Measurements from ENCODE around the gene DIDO1. TPM values are rescaled to one million over a fixed set of nuclear protein-coding genes. Genes with fewer than 3 reads are reported as not detected.

Gene DIDO1
- total RNA-seq, 2 experiments from 2014 or later = 51.9 to 54.3 TPM

- POLR2A ChIA-PET = no interaction called here
- H3K27me3 ChIP-seq (ENCODE audit: control insufficient read depth in 1 of 2, insufficient read depth in 2 of 2, low read length in 2 of 2) = peaks cover 30 to 38% of the 10 kb centered on the region in 2 experiments
- no peak overlapping the region for H3K4me3 ChIP-seq (ENCODE audit: low read length)
- H3K4me1 Mint-ChIP-seq (ENCODE audit: low read depth) = peaks cover 17% of the 10 kb centered on the region
- DNase-seq (no peak), ATAC-seq (ENCODE audit: poor library complexity) (no peak)
- no peaks in the 10 kb centered on the region for H3K36me3 Mint-ChIP-seq (ENCODE audit: low read depth)
- no peak overlapping the region for H3K27ac Mint-ChIP-seq
- intact Hi-C loops (cut with DNase I, micrococcal nuclease) = no loop called here
- TF ChIP-seq CTCF (IDR thresholded peaks at IDR 0.05) = no peak
- H3K36me3 ChIP-seq (ENCODE audit: insufficient read depth, low read length) = no peaks in the 10 kb centered on the region
- CTCF ChIA-PET = interaction anchor here (1.2 kb wide), 1 partner anchor 37 kb away, joined by 3 read pairs; no protein-coding TSS in a partner anchor
- no peak overlapping the region for H3K27ac ChIP-seq (ENCODE audit: low read depth in 1 of 2, low read length in 2 of 2)
- H3K9me3 ChIP-seq (ENCODE audit: control insufficient read depth in 1 of 2, insufficient read depth in 1 of 2, low read length in 2 of 2) = peaks cover 0 to 9% of the 10 kb centered on the region in 2 experiments
- H3K9me3 Mint-ChIP-seq = no peaks in the 10 kb centered on the region
- H3K4me1 ChIP-seq (ENCODE audit: insufficient read depth, low read length) = peaks cover 14% of the 10 kb centered on the region
- H3K27me3 Mint-ChIP-seq = peaks cover 45% of the 10 kb centered on the region
- no peak overlapping the region for H3K4me3 Mint-ChIP-seq
These were observed 45.1 kb upstream of the DIDO1 start for GRCh38 chr20:62971211-62971949.

- Histone ChIP-seq H3K4me1 (ENCODE audit: insufficient read depth, low read length) (peaks cover 14% of the 10 kb centered on the region), H3K4me3 (ENCODE audit: low read length) (no peak overlapping the region), H3K36me3 (ENCODE audit: insufficient read depth, low read length) (no peaks in the 10 kb centered on the region), H3K27ac (ENCODE audit: low read depth in 1 of 2, low read length in 2 of 2) (no peak overlapping the region), H3K27me3 (ENCODE audit: control insufficient read depth in 1 of 2, insufficient read depth in 2 of 2, low read length in 2 of 2) (peaks cover 27 to 33% of the 10 kb centered on the region in 2 experiments), H3K9me3 (ENCODE audit: control insufficient read depth in 1 of 2, insufficient read depth in 1 of 2, low read length in 2 of 2) (peaks cover 0 to 11% of the 10 kb centered on the region in 2 experiments)
- intact Hi-C loops (cut with DNase I, micrococcal nuclease) = no loop called here
- peaks cover 14% of the 10 kb centered on the region for H3K4me1 Mint-ChIP-seq (ENCODE audit: low read depth)
- H3K9me3 Mint-ChIP-seq = no peaks in the 10 kb centered on the region
- POLR2A ChIA-PET = no interaction called here
- H3K27me3 Mint-ChIP-seq = peaks cover 37% of the 10 kb centered on the region
- DNase-seq = no peak
- CTCF ChIA-PET = no interaction called here
- TF ChIP-seq CTCF (IDR thresholded peaks at IDR 0.05) = no peak
- no peak overlapping the region for H3K4me3 Mint-ChIP-seq
- no peaks in the 10 kb centered on the region for H3K36me3 Mint-ChIP-seq (ENCODE audit: low read depth)
- no peak for ATAC-seq (ENCODE audit: poor library complexity)
- H3K27ac Mint-ChIP-seq = no peak overlapping the region
These were observed 44.3 kb upstream of the DIDO1 start for GRCh38 chr20:62970307-62971210.

GRCh38 chr20:62969939-62970306 lies 43.6 kb upstream of the DIDO1 start:
- ChIA-PET POLR2A (no interaction called here), CTCF (no interaction called here)
- peaks cover 14% of the 10 kb centered on the region for H3K4me1 Mint-ChIP-seq (ENCODE audit: low read depth)

More at GRCh38 chr20:62969939-62970306, 43.6 kb upstream of the DIDO1 start:
- no peak for ATAC-seq (ENCODE audit: poor library complexity)
- H3K27me3 Mint-ChIP-seq = peaks cover 34% of the 10 kb centered on the region
- Histone ChIP-seq H3K27ac (ENCODE audit: low read depth in 1 of 2, low read length in 2 of 2) (no peak overlapping the region), H3K27me3 (ENCODE audit: control insufficient read depth in 1 of 2, insufficient read depth in 2 of 2, low read length in 2 of 2) (peaks cover 23 to 28% of the 10 kb centered on the region in 2 experiments), H3K4me3 (ENCODE audit: low read length) (no peak overlapping the region), H3K9me3 (ENCODE audit: control insufficient read depth in 1 of 2, insufficient read depth in 1 of 2, low read length in 2 of 2) (peaks cover 0 to 8% of the 10 kb centered on the region in 2 experiments), H3K4me1 (ENCODE audit: insufficient read depth, low read length) (peaks cover 14% of the 10 kb centered on the region), H3K36me3 (ENCODE audit: insufficient read depth, low read length) (no peaks in the 10 kb centered on the region)
- TF ChIP-seq CTCF (IDR thresholded peaks at IDR 0.05) = no peak
- no peak for DNase-seq
- intact Hi-C loops (cut with DNase I, micrococcal nuclease) = no loop called here
- no peak overlapping the region for H3K4me3 Mint-ChIP-seq
- no peak overlapping the region for H3K27ac Mint-ChIP-seq
- H3K9me3 Mint-ChIP-seq = no peaks in the 10 kb centered on the region
- H3K36me3 Mint-ChIP-seq (ENCODE audit: low read depth) = no peaks in the 10 kb centered on the region
